Ovary (tissue), 3 donors: ENCODE data around the gene NDUFA8.

ENCODE experiments used
- CTCF ChIP-seq, 3 donors: fragments of 450-650 bp in 2 of 3; fragments of 200-600 bp in 1 of 3; IDR thresholded peaks; one replicate each; pipeline versions ENCODE4 v1.5.1 to v1.8.0; 2016 to 2022; ENCODE audit warnings: antibody characterized with exemption in 3 of 3, mild to moderate bottlenecking in 1 of 3
- EP300 ChIP-seq: sonication (generic); formaldehyde crosslinking; IDR thresholded peaks from one replicate; pipeline ENCODE4 v1.6.1; 2017; ENCODE audit warnings: antibody characterized with exemption
- POLR2A ChIP-seq: fragments of 450-650 bp; IDR thresholded peaks from one replicate; pipeline ENCODE4 v1.6.1; 2017; ENCODE audit warnings: antibody characterized with exemption, mild to moderate bottlenecking, moderate library complexity
- donor health status: DM: no; HTN: no; CAD: no.

DNA sequence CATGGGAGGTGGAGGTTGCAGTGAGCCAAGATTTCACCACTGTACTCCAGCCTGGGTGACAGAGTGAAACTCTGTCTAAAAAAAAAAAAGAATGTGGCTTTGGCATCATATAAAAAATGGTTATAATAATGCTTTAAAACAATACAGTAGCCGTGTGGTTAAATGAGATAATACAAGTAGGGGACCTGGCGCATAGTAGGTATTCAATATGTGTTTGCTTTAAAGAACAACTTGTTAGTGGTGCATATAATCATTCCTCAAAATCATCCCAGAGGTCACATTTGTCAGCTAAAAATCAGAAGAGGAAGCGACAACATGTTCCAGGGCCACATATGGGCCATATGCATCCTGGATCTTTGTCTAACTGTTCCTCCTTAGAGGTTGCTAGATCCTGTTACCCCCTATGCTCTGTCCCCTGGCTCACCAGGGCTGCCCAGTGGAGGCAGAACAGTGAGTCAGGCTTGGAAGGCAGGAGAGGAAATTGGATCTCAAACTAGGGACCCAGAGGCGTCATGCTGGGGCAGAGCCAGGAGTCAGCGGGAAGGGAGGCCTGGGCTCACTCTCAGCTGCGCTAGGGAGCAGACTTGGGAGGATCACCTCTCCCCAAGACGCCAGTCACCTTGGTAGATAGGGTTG is 41.5 kb upstream of the NDUFA8 start:
- TF ChIP-seq CTCF (IDR thresholded peaks at IDR 0.05) (no peak), POLR2A (no peak), EP300 (no peak)
